22Rv1 (cell line): ENCODE measurements around the gene PLSCR2.
"Not testable (repeated sequence)": the region's sequence is repeated elsewhere in the genome, so short reads cannot be mapped to it uniquely, and the experiment has no call there.

Experiments
- H3K27ac ChIP-seq: fragments of 450-650 bp; 2 replicates; pipeline ENCODE4 v1.5.1; 2017
- CTCF ChIP-seq: fragments of 450-650 bp; IDR thresholded peaks from 2 replicates; pipeline ENCODE4 v1.5.1; 2017; ENCODE audit warnings: mild to moderate bottlenecking
- ZFX ChIP-seq: fragments of 450-650 bp; IDR thresholded peaks from 2 replicates; pipeline ENCODE4 v1.6.1; 2017; ENCODE audit warnings: antibody characterized with exemption, borderline replicate concordance

Gene PLSCR2

GRCh38 chr3:146504498-146505197 is 35.3 kb upstream of the PLSCR2 start:
- H3K27ac ChIP-seq: no peak overlapping the region
- TF ChIP-seq ZFX: no peak
- no peak for TF ChIP-seq CTCF

GRCh38 chr3:146503461-146504202 is 34.3 kb upstream of the PLSCR2 start:
- TF ChIP-seq CTCF: no peak
- no peak for TF ChIP-seq ZFX
- H3K27ac ChIP-seq: no peak overlapping the region

GRCh38 chr3:146502887-146503460 is 33.6 kb upstream of the PLSCR2 start:
- H3K27ac ChIP-seq: no peak overlapping the region
- TF ChIP-seq CTCF (no peak), ZFX (no peak)

- no peak for TF ChIP-seq ZFX
- TF ChIP-seq CTCF: no peak
- no peak overlapping the region for H3K27ac ChIP-seq
These were observed 32.4 kb upstream of the PLSCR2 start for GRCh38 chr3:146501752-146502151.

GRCh38 chr3:146499701-146500100 is 30.3 kb upstream of the PLSCR2 start:
- TF ChIP-seq CTCF (no peak), ZFX (no peak)
- no peak overlapping the region for H3K27ac ChIP-seq

- no peak for TF ChIP-seq ZFX
- TF ChIP-seq CTCF: no peak
- H3K27ac ChIP-seq: no peak overlapping the region
These were observed 28.8 kb upstream of the PLSCR2 start for GRCh38 chr3:146498002-146498736.

GRCh38 chr3:146497145-146497843 is 27.9 kb upstream of the PLSCR2 start:
- H3K27ac ChIP-seq: not testable (repeated sequence)
